Caki2 (cell line): ENCODE data around the gene MGLL. TPM values are rescaled to one million over a fixed set of nuclear protein-coding genes. Genes with fewer than 3 reads are reported as not detected.

ENCODE experiments used
- DNase-seq: peaks from one replicate; pipeline ENCODE4 v3.0.0-alpha.2; 2015; ENCODE audit warnings: low read depth
- in situ Hi-C: cut with HindIII; loops from 2 replicates; pipeline ENCODE4 v1.10.0; 2016; ENCODE audit warnings: low sequenced_read_pairs, low pct_unique_long_range_greater_than_20kb, mixed read lengths
- total RNA-seq: library from RNA; depleted of rRNA; stranded (reverse); fragments of >200 nt; shearing (Covaris generic); gene quantifications from 2 replicates; pipeline ENCODE4 v1.2.3, GENCODE V29; 2014; ENCODE audit warnings: low replicate concordance

MGLL gene
- total RNA-seq, 1 experiment from 2014 or later: 53.0 TPM

- DNase-seq: no peak
- in situ Hi-C loops: no loop called here
These were observed 25.5 kb downstream of the MGLL start for GRCh38 chr3:127796831-127797150.

- DNase-seq: no peak
- in situ Hi-C loops: no loop called here
These were observed 26.1 kb downstream of the MGLL start for GRCh38 chr3:127796045-127796830.

GRCh38 chr3:127794972-127795371 is 27.3 kb downstream of the MGLL start:
- DNase-seq: no peak

GRCh38 chr3:127794402-127794801 is 27.9 kb downstream of the MGLL start:
- in situ Hi-C loops: no loop called here
- DNase-seq: no peak

More at GRCh38 chr3:127794972-127795371, 27.3 kb downstream of the MGLL start:
- in situ Hi-C loops: no loop called here

- in situ Hi-C loops: no loop called here
- peak; percentile 60 for DNase-seq
These were observed 29.6 kb downstream of the MGLL start for GRCh38 chr3:127792541-127793292.

- in situ Hi-C loops: no loop called here
- peak; percentile 63 for DNase-seq
These were observed 30.9 kb downstream of the MGLL start for GRCh38 chr3:127791221-127791913.

- in situ Hi-C loops: no loop called here
- DNase-seq: no peak
These were observed 31.5 kb downstream of the MGLL start for GRCh38 chr3:127790882-127791183.

- in situ Hi-C loops: no loop called here
- no peak for DNase-seq
These were observed 32.1 kb downstream of the MGLL start for GRCh38 chr3:127789990-127790881.

- no peak for DNase-seq
- in situ Hi-C loops: no loop called here
These were observed 33.3 kb downstream of the MGLL start for GRCh38 chr3:127789051-127789450.

GRCh38 chr3:127788451-127788909 is 33.8 kb downstream of the MGLL start:
- in situ Hi-C loops: no loop called here
- DNase-seq: no peak

- in situ Hi-C loops: no loop called here
These were observed 34.5 kb downstream of the MGLL start for GRCh38 chr3:127787571-127788365.

GRCh38 chr3:127787071-127787490 is 35.2 kb downstream of the MGLL start:
- in situ Hi-C loops: no loop called here
- DNase-seq: no peak

More at GRCh38 chr3:127787571-127788365, 34.5 kb downstream of the MGLL start:
- no peak for DNase-seq

GRCh38 chr3:127786353-127787070 is 35.8 kb downstream of the MGLL start:
- in situ Hi-C loops: no loop called here
- no peak for DNase-seq

- in situ Hi-C loops: no loop called here
- no peak for DNase-seq
These were observed 36.5 kb downstream of the MGLL start for GRCh38 chr3:127785711-127786265.

GRCh38 chr3:127784865-127785710 is 37.2 kb downstream of the MGLL start:
- DNase-seq: no peak
- in situ Hi-C loops: no loop called here

- no peak for DNase-seq
- in situ Hi-C loops: no loop called here
These were observed 38.0 kb downstream of the MGLL start for GRCh38 chr3:127784283-127784682.
